Measurements from ENCODE around the gene CGB2. TPM values are rescaled to one million over a fixed set of nuclear protein-coding genes. Genes with fewer than 3 reads are reported as not detected.

The CGB2 gene
- total and polyA plus RNA-seq, 2 of the 13 experiments (the other 11 are each of a cell fraction or from before 2014, with no cell fraction given), result not detected

DNA sequence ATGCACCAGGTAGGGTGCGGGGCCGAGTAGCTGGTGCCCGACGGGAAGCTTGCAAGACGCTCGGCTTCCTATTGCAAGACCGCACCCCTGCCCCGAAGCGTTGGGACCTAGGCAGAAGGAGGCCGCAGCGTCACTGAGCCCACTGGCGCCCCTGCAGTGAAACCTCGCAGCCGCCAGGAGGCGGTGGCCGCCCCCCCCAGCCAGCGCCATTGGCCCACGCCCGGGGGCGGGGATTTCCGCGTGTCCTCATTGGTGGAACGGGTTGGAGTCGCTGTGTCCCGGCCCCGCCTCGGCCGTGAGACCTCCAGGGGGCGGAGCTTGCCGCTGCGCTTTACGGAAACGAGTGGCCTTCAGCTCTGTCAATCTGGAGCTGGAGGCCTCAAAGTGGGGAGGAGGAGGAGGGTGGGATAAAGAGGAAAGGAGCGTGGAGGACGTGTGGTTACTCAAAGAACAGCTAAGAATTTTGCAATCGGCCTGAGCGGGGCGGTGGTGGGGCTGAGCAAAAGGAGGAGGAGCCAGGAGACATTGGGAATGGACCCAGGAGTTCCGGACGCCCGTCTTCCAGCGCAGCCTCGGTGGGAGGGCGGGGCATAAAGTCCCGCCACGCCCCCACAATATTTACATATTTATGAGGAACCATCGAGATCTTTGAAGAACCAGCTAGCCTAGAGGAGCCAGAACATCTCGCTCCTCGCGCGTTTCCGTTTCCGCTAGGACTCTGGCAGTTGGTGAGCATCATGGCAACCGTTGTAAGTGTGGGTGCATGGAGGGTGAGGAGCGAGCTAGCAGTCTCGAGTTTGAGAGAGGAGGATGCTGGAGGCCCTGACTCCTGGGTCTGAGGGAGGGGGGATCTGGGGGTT, 38.3 kb upstream of the CGB2 start, which contains the start of the genes GYS1 and RUVBL2 (continued):
- TF ChIP-seq CEBPG (CRISPR knock-in tag; IDR thresholded peaks at IDR 0.05) (peak; percentile 79), ZSCAN30 (CRISPR knock-in tag; IDR thresholded peaks at IDR 0.05) (no peak), TSC22D2 (CRISPR knock-in tag; IDR thresholded peaks at IDR 0.05; ENCODE audit: borderline replicate concordance) (no peak), RFXAP (CRISPR knock-in tag; IDR thresholded peaks at IDR 0.05; ENCODE audit: borderline replicate concordance) (peak; percentile 83; the same call in 1 of the 2 replicates), HOXA5 (CRISPR knock-in tag; IDR thresholded peaks at IDR 0.05) (no peak; the same call in 1 of the 2 replicates), THAP11 (CRISPR knock-in tag; IDR thresholded peaks at IDR 0.05) (peak; percentile 90), ZSCAN20 (CRISPR knock-in tag; IDR thresholded peaks at IDR 0.05; ENCODE audit: borderline replicate concordance) (no peak), SAFB2 (CRISPR knock-in tag; IDR thresholded peaks at IDR 0.05; ENCODE audit: borderline replicate concordance, low read depth) (peak; percentile 69; the same call in 1 of the 2 replicates), ZMYM4 (CRISPR knock-in tag; IDR thresholded peaks at IDR 0.05) (peak; percentile 76), SNAI1 (CRISPR knock-in tag; IDR thresholded peaks at IDR 0.05; ENCODE audit: borderline replicate concordance) (no peak), ZFP37 (CRISPR knock-in tag; IDR thresholded peaks at IDR 0.05; ENCODE audit: borderline replicate concordance) (no peak), RFX5 (IDR thresholded peaks at IDR 0.05; ENCODE audit: low read depth, low read length) (peak; percentile 62)
- TF ChIP-seq, protein P1, sequence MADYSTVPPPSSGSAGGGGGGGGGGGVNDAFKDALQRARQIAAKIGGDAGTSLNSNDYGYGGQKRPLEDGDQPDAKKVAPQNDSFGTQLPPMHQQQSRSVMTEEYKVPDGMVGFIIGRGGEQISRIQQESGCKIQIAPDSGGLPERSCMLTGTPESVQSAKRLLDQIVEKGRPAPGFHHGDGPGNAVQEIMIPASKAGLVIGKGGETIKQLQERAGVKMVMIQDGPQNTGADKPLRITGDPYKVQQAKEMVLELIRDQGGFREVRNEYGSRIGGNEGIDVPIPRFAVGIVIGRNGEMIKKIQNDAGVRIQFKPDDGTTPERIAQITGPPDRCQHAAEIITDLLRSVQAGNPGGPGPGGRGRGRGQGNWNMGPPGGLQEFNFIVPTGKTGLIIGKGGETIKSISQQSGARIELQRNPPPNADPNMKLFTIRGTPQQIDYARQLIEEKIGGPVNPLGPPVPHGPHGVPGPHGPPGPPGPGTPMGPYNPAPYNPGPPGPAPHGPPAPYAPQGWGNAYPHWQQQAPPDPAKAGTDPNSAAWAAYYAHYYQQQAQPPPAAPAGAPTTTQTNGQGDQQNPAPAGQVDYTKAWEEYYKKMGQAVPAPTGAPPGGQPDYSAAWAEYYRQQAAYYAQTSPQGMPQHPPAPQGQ (CRISPR knock-in tag; IDR thresholded peaks at IDR 0.05; ENCODE audit: borderline replicate concordance), result no peak
- TF ChIP-seq, protein P2, sequence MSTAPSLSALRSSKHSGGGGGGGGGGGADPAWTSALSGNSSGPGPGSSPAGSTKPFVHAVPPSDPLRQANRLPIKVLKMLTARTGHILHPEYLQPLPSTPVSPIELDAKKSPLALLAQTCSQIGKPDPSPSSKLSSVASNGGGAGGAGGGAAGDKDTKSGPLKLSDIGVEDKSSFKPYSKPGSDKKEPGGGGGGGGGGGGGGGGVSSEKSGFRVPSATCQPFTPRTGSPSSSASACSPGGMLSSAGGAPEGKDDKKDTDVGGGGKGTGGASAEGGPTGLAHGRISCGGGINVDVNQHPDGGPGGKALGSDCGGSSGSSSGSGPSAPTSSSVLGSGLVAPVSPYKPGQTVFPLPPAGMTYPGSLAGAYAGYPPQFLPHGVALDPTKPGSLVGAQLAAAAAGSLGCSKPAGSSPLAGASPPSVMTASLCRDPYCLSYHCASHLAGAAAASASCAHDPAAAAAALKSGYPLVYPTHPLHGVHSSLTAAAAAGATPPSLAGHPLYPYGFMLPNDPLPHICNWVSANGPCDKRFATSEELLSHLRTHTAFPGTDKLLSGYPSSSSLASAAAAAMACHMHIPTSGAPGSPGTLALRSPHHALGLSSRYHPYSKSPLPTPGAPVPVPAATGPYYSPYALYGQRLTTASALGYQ (CRISPR knock-in tag; IDR thresholded peaks at IDR 0.05), result no peak; the same call in 1 of the 2 replicates
- TF ChIP-seq, protein P3, sequence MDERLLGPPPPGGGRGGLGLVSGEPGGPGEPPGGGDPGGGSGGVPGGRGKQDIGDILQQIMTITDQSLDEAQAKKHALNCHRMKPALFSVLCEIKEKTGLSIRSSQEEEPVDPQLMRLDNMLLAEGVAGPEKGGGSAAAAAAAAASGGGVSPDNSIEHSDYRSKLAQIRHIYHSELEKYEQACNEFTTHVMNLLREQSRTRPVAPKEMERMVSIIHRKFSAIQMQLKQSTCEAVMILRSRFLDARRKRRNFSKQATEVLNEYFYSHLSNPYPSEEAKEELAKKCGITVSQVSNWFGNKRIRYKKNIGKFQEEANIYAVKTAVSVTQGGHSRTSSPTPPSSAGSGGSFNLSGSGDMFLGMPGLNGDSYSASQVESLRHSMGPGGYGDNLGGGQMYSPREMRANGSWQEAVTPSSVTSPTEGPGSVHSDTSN (CRISPR knock-in tag; IDR thresholded peaks at IDR 0.05), result peak; percentile 93
- TF ChIP-seq, protein P4, sequence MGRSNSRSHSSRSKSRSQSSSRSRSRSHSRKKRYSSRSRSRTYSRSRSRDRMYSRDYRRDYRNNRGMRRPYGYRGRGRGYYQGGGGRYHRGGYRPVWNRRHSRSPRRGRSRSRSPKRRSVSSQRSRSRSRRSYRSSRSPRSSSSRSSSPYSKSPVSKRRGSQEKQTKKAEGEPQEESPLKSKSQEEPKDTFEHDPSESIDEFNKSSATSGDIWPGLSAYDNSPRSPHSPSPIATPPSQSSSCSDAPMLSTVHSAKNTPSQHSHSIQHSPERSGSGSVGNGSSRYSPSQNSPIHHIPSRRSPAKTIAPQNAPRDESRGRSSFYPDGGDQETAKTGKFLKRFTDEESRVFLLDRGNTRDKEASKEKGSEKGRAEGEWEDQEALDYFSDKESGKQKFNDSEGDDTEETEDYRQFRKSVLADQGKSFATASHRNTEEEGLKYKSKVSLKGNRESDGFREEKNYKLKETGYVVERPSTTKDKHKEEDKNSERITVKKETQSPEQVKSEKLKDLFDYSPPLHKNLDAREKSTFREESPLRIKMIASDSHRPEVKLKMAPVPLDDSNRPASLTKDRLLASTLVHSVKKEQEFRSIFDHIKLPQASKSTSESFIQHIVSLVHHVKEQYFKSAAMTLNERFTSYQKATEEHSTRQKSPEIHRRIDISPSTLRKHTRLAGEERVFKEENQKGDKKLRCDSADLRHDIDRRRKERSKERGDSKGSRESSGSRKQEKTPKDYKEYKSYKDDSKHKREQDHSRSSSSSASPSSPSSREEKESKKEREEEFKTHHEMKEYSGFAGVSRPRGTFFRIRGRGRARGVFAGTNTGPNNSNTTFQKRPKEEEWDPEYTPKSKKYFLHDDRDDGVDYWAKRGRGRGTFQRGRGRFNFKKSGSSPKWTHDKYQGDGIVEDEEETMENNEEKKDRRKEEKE (IDR thresholded peaks at IDR 0.05), result no peak
- TF ChIP-seq, protein P5, sequence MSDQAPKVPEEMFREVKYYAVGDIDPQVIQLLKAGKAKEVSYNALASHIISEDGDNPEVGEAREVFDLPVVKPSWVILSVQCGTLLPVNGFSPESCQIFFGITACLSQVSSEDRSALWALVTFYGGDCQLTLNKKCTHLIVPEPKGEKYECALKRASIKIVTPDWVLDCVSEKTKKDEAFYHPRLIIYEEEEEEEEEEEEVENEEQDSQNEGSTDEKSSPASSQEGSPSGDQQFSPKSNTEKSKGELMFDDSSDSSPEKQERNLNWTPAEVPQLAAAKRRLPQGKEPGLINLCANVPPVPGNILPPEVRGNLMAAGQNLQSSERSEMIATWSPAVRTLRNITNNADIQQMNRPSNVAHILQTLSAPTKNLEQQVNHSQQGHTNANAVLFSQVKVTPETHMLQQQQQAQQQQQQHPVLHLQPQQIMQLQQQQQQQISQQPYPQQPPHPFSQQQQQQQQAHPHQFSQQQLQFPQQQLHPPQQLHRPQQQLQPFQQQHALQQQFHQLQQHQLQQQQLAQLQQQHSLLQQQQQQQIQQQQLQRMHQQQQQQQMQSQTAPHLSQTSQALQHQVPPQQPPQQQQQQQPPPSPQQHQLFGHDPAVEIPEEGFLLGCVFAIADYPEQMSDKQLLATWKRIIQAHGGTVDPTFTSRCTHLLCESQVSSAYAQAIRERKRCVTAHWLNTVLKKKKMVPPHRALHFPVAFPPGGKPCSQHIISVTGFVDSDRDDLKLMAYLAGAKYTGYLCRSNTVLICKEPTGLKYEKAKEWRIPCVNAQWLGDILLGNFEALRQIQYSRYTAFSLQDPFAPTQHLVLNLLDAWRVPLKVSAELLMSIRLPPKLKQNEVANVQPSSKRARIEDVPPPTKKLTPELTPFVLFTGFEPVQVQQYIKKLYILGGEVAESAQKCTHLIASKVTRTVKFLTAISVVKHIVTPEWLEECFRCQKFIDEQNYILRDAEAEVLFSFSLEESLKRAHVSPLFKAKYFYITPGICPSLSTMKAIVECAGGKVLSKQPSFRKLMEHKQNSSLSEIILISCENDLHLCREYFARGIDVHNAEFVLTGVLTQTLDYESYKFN (CRISPR knock-in tag; conservative IDR thresholded peaks at IDR 0.05), result 0 out of 2 replicates have a peak, but pooled peaks have one; percentile 60
